ENCODE data around the gene TP53.

TP53 gene

GRCh38 chr17:7713782-7714181, 26.5 kb upstream of the TP53 start:
- no peak for DNase-seq
- Mint-ChIP-seq H3K4me1 (ENCODE audit: low read depth in 2 of 2) (peaks cover 24 to 25% of the 10 kb centered on the region in 2 donors), H3K9me3 (no peaks in the 10 kb centered on the region), H3K27ac (no peak overlapping the region), H3K4me3 (no peak overlapping the region), H3K27me3 (peaks cover 83 to 95% of the 10 kb centered on the region in 2 donors), H3K36me3 (ENCODE audit: insufficient read depth) (peaks cover 6% of the 10 kb centered on the region)
- ATAC-seq (replicated peaks), result no peak

DNA sequence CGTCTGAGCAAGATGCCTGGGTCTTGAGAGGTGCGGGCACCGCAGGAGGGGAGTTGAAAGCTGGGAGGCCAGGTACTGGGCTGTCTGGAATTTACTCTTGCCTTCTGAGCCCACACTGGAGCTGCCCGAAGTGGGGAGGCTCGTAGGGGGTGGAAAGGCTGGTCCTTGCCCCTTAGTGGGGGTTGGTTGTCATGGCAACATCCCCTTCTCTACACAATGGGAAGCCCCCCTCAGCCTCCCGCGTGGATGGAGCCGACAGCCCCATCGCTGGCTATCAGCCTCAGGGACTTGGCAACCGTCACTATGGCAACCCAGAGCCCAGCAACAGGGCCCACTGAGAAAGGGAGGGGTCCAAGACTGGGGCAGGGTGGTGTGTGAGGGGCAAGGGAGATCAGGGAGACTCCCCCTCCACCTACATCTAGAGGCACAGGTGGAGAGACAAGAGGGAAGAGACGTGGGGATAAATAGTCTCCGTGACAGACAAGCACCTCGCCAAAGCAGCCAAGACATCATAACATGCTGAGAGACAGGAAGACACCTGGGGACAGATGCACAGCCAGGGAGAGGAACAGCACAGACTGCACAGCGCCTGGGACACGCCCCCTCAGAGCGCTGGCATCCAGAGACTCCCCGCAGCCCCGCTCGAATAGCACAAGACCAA, 25.0 kb upstream of the TP53 start:
- Mint-ChIP-seq H3K4me1 (ENCODE audit: low read depth in 2 of 2) (peaks cover 16 to 20% of the 10 kb centered on the region in 2 donors), H3K9me3 (no peaks in the 10 kb centered on the region), H3K36me3 (ENCODE audit: insufficient read depth) (peaks cover 6% of the 10 kb centered on the region), H3K27me3 (peaks cover 74 to 93% of the 10 kb centered on the region in 2 donors), H3K4me3 (no peak overlapping the region), H3K27ac (no peak overlapping the region)
- DNase-seq, result no peak
- peak; percentile 31 for ATAC-seq (replicated peaks)

DNA sequence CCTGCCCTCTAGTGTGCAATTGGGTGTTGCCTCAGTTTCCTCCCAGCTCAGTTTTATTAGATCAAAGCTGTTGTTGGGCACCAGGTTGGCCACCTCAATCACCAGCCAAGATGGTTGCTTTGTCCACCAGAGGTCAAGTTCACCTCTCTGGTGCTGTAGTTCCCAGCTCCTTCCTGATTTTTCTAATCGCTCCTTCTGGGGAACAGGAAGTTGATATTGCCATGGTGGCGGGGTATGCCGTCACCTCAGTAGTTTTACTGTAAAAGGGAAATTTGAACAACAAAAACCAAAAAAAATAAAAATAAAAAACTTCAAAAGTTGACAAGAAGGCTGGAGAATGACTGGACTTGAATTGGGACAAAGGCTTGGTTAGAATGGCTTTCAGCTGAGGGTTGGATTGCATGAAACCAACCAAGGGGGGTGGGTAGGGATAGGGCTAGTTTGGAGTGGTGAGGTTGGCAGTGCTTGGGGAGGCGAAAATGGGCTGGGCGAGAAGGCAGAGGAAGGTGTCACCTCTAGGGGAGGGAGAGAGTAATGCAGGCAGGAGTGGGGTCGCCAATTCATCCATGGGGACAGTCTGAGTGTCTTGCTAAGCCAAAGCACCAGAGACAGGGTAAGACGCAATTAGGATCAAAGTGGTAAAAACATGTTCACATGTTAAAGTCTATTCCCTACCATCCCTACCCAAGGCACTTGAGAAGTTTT, 23.9 kb upstream of the TP53 start:
- no peaks in the 10 kb centered on the region for H3K9me3 Mint-ChIP-seq
- DNase-seq, result no peak
- H3K36me3 Mint-ChIP-seq (ENCODE audit: insufficient read depth), result peaks cover 6% of the 10 kb centered on the region
- peaks cover 73 to 93% of the 10 kb centered on the region in 2 donors for H3K27me3 Mint-ChIP-seq
- H3K4me1 Mint-ChIP-seq (ENCODE audit: low read depth in 2 of 2), result peaks cover 15% of the 10 kb centered on the region in 2 donors
- no peak for ATAC-seq (replicated peaks)
- no peak overlapping the region for H3K4me3 Mint-ChIP-seq
- no peak overlapping the region for H3K27ac Mint-ChIP-seq

GRCh38 chr17:7710301-7710700, 23.0 kb upstream of the TP53 start:
- no peak overlapping the region for H3K27ac Mint-ChIP-seq
- H3K9me3 Mint-ChIP-seq, result no peaks in the 10 kb centered on the region
- H3K36me3 Mint-ChIP-seq (ENCODE audit: insufficient read depth), result peaks cover 6% of the 10 kb centered on the region

DNA sequence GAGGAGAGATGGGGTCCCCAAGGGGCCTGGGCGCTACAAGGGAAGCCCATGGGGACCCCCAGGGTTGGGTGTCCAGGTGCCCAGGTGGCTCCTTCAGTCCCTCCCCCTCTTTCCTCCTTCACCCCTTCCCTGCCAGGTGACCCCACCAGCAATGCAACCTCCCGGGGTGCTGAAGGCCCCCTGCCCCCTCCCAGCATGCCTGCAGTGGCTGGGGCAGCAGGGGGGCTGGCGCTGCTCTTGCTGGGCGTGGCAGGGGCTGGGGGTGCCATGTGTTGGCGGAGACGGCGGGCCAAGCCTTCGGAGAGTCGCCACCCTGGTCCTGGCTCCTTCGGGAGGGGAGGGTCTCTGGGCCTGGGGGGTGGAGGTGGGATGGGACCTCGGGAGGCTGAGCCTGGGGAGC, 21.7 kb upstream of the TP53 start:
- no peak for DNase-seq
- no peaks in the 10 kb centered on the region for H3K9me3 Mint-ChIP-seq
- peaks cover 23 to 24% of the 10 kb centered on the region in 2 donors for H3K4me1 Mint-ChIP-seq (ENCODE audit: low read depth in 2 of 2)
- no peak for ATAC-seq (replicated peaks)
- no peak overlapping the region for H3K27ac Mint-ChIP-seq
- H3K27me3 Mint-ChIP-seq, result peaks cover 70 to 92% of the 10 kb centered on the region in 2 donors
- no peak overlapping the region for H3K4me3 Mint-ChIP-seq
- H3K36me3 Mint-ChIP-seq (ENCODE audit: insufficient read depth), result peaks cover 6% of the 10 kb centered on the region

More at GRCh38 chr17:7710301-7710700, 23.0 kb upstream of the TP53 start:
- peaks cover 72 to 93% of the 10 kb centered on the region in 2 donors for H3K27me3 Mint-ChIP-seq
- peaks cover 15 to 17% of the 10 kb centered on the region in 2 donors for H3K4me1 Mint-ChIP-seq (ENCODE audit: low read depth in 2 of 2)
- H3K4me3 Mint-ChIP-seq, result no peak overlapping the region
- DNase-seq (no peak), ATAC-seq (replicated peaks) (no peak)

DNA sequence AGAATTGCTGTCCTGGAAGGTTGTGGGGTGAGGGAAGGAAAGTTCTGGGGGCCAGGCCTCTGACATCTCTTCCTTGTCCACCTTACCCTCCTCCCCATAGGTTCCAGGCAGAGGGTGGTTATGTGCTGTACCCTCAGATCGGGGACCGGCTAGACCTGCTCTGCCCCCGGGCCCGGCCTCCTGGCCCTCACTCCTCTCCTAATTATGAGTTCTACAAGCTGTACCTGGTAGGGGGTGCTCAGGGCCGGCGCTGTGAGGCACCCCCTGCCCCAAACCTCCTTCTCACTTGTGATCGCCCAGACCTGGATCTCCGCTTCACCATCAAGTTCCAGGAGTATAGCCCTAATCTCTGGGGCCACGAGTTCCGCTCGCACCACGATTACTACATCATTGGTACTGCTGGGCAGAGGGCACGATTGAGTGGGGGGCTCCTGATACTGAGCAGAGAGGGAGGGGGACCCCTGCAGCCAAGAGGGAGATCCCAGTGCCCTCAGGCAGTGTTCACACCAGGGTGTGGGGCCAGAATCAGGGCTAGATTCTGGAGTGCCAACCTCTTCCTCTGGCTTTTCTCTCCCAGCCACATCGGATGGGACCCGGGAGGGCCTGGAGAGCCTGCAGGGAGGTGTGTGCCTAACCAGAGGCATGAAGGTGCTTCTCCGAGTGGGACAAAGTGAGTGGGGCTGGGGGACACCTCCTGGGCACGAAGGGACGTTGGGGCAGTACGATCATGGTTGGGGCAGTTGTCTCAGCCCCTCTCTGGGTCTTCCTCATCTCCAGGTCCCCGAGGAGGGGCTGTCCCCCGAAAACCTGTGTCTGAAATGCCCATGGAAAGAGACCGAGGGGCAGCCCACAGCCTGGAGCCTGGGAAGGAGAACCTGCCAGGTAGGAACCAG, 20.8 kb upstream of the TP53 start:
- no peak overlapping the region for H3K27ac Mint-ChIP-seq
- no peaks in the 10 kb centered on the region for H3K9me3 Mint-ChIP-seq
- H3K36me3 Mint-ChIP-seq (ENCODE audit: insufficient read depth), result no peaks in the 10 kb centered on the region
- H3K4me1 Mint-ChIP-seq (ENCODE audit: low read depth in 2 of 2), result peaks cover 25 to 32% of the 10 kb centered on the region in 2 donors
- peaks cover 71 to 92% of the 10 kb centered on the region in 2 donors for H3K27me3 Mint-ChIP-seq
- DNase-seq (no peak), ATAC-seq (replicated peaks) (no peak)
- no peak overlapping the region for H3K4me3 Mint-ChIP-seq

GRCh38 chr17:7707446-7707845, 20.2 kb upstream of the TP53 start:
- peaks cover 71 to 92% of the 10 kb centered on the region in 2 donors for H3K27me3 Mint-ChIP-seq
- peaks cover 25 to 29% of the 10 kb centered on the region in 2 donors for H3K4me1 Mint-ChIP-seq (ENCODE audit: low read depth in 2 of 2)
- no peaks in the 10 kb centered on the region for H3K36me3 Mint-ChIP-seq (ENCODE audit: insufficient read depth)
- H3K9me3 Mint-ChIP-seq, result no peaks in the 10 kb centered on the region
- no peak overlapping the region for H3K27ac Mint-ChIP-seq
- no peak overlapping the region for H3K4me3 Mint-ChIP-seq
- ATAC-seq (replicated peaks) (no peak), DNase-seq (no peak)

DNA sequence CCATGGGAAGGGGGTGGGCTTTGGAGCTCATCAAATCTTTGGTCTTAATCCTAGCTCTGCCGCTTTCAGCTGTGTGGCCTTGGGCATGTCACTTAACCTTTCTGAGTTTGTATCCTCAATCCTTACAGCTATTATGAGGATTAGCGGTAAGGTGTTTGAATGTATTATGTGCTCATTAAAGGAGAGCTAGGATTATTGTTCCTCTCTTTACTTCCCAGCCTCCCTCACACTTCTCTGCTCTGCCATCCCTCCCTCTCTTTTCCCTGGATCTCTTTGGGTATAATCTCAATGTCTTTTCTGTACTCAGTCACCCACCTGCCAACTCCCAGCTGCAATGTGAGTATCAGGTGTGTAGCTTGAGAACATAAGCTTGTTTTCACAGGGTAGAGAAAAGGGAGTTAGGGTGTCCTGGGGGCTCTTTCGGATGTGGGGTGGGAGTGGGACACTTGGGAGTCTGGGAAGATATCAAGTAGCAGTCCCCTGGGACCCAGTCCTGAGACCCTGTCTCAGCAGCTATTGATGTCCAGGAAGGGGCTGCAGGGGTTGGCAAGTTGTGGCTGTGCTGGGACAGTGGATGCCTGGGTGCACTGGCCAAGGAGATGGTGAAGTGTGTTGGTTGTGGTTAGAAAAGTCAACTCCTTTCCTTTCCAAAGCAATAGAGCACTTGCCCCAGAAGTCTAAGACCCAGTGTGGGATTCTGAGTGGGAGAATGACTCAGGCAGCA, 19.5 kb upstream of the TP53 start:
- Mint-ChIP-seq H3K27ac (peak overlapping the region in 1 of 2 donors; percentile 31), H3K27me3 (peaks cover 70 to 92% of the 10 kb centered on the region in 2 donors), H3K9me3 (no peaks in the 10 kb centered on the region), H3K4me1 (ENCODE audit: low read depth in 2 of 2) (peaks cover 25 to 26% of the 10 kb centered on the region in 2 donors), H3K4me3 (no peak overlapping the region), H3K36me3 (ENCODE audit: insufficient read depth) (peaks cover 1% of the 10 kb centered on the region)
- DNase-seq (no peak), ATAC-seq (replicated peaks) (no peak)

GRCh38 chr17:7705269-7706255, 18.3 kb upstream of the TP53 start:
- no peaks in the 10 kb centered on the region for H3K9me3 Mint-ChIP-seq
- no peak for DNase-seq
- peak overlapping the region; percentile 2 to 46 for H3K4me3 Mint-ChIP-seq
- peaks cover 21 to 23% of the 10 kb centered on the region in 2 donors for H3K4me1 Mint-ChIP-seq (ENCODE audit: low read depth in 2 of 2)
- H3K36me3 Mint-ChIP-seq (ENCODE audit: insufficient read depth), result peaks cover 7% of the 10 kb centered on the region
- peak; percentile 52 for ATAC-seq (replicated peaks)
- H3K27ac Mint-ChIP-seq, result peak overlapping the region in 1 of 2 donors; percentile 31
- H3K27me3 Mint-ChIP-seq, result peaks cover 66 to 90% of the 10 kb centered on the region in 2 donors

GRCh38 chr17:7704601-7705268, 17.4 kb upstream of the TP53 start, which contains the start of gene EFNB3:
Gene EFNB3, plus strand, starts transcription at chr17:7705202. Its CDS starts 397 bp downstream, at chr17:7705599.
- DNase-seq, result no peak
- Mint-ChIP-seq H3K27me3 (peaks cover 60 to 81% of the 10 kb centered on the region in 2 donors), H3K4me1 (ENCODE audit: low read depth in 2 of 2) (peaks cover 15 to 17% of the 10 kb centered on the region in 2 donors), H3K9me3 (no peaks in the 10 kb centered on the region), H3K27ac (peak within 1 kb of the TSS; percentile 31 to 62), H3K4me3 (peak within 1 kb of the TSS; percentile 81), H3K36me3 (ENCODE audit: insufficient read depth) (peaks cover 12% of the 10 kb centered on the region)
- ATAC-seq (replicated peaks), result peak; percentile 46

DNA sequence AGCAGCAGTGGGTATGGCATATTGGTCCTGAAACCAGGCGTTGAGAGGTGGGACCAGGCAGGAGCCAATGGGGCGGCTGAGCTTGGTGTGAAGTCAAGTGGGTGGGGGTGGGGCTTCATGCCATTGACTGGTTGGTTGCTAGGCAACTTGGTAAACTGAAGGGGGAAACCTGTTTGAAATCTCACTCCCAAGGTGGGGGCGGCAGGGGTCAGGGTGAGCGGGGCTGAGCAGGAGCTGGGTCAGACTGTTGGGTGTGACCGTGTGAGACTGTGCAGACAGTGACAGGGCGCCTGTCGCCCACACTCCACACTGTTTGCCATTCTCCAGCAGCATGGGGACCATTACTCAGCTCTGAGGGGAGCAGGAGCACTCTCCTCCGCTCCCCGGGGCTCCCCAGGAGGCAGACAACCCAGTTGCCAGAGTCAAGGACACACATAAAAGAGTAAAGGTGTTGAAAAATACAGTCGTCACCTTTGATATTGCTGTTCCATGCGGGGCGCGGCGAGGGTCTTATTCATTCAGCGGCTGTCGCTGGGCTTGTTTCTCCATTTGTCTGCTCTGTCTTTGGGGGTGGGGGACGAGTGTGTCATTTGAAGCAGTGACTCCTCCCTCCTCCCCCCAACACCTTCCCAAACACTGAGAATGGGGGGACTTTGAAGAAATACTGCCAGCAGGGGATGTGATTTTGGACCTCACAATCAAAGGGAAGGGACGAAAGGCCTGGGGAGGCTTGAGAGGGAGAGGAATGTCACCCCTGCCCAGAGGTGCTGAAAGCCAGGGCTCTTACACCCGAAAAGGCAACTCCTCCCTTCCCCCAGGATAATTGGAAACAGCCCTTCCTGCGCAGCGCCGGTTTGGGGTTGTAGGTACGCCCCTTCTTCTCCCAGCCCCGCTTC, 16.5 kb upstream of the TP53 start:
- Mint-ChIP-seq H3K4me3 (peak overlapping the region; percentile 81), H3K27ac (peak overlapping the region in 1 of 2 donors; percentile 9), H3K9me3 (no peaks in the 10 kb centered on the region), H3K27me3 (peaks cover 57 to 76% of the 10 kb centered on the region in 2 donors), H3K4me1 (ENCODE audit: low read depth in 2 of 2) (peaks cover 15 to 17% of the 10 kb centered on the region in 2 donors), H3K36me3 (ENCODE audit: insufficient read depth) (peaks cover 15% of the 10 kb centered on the region)
- ATAC-seq (replicated peaks), result peak; percentile 51
- no peak for DNase-seq

Data from effector memory CD8-positive, alpha-beta T cell (primary cell).